CD4-positive, CD25-positive, alpha-beta regulatory T cell (primary cell): ENCODE results near the gene MFRP. TPM values are rescaled to one million over a fixed set of nuclear protein-coding genes. Genes with fewer than 3 reads are reported as not detected.
A peak's percentile ranks its signal among the peaks of the same experiment; 100 is the strongest.

Experiments
- ATAC-seq, 2 donors: fragments of 150-1000 bp; cut with Tn5 transposase; one replicate each; pipeline ENCODE4 v1.10.0; 2021; ENCODE audit warnings: low read depth in 2 of 2, moderate number of reproducible peaks in 2 of 2, moderate library complexity in 1 of 2
- DNase-seq, 3 donors: peaks; one replicate each; pipeline versions ENCODE4 v3.0.0 to v3.0.0-alpha.2; 2012 to 2022; ENCODE audit warnings: mixed read lengths in 1 of 3
- H3K27ac ChIP-seq: one replicate; pipeline ENCODE4 v1.7.0; 2013; ENCODE audit warnings: mild to moderate bottlenecking, low read length; ENCODE audit not compliant: insufficient read depth, poor library complexity, severe bottlenecking
- H3K27me3 ChIP-seq: one replicate; pipeline ENCODE4 v1.7.0; 2013; ENCODE audit warnings: low read length; ENCODE audit not compliant: control insufficient read depth, insufficient read depth
- H3K36me3 ChIP-seq: one replicate; pipeline ENCODE4 v1.7.0; 2013; ENCODE audit warnings: mild to moderate bottlenecking, low read length, moderate library complexity; ENCODE audit not compliant: control insufficient read depth, insufficient read depth
- H3K4me1 ChIP-seq: 2 replicates; pipeline ENCODE4 v1.7.0; 2013; ENCODE audit warnings: mild to moderate bottlenecking, low read length; ENCODE audit not compliant: insufficient read depth, control insufficient read depth, poor library complexity, severe bottlenecking
- H3K4me3 ChIP-seq: one replicate; pipeline ENCODE4 v1.7.0; 2013; ENCODE audit warnings: low read depth, mild to moderate bottlenecking, low read length, moderate library complexity
- H3K9me3 ChIP-seq, 2 experiments: 1 replicate in 1 of 2; 2 replicates in 1 of 2; pipeline ENCODE4 v1.7.0; 2013; ENCODE audit warnings: low read length in 2 of 2, mild to moderate bottlenecking in 1 of 2, moderate library complexity in 1 of 2; ENCODE audit not compliant: control insufficient read depth in 2 of 2
- H3K27ac Mint-ChIP-seq, 3 donors: one replicate each; pipeline ENCODE4 v1.8.0; 2020 to 2022; ENCODE audit warnings: mild to moderate bottlenecking in 3 of 3, mixed read lengths in 3 of 3, moderate library complexity in 2 of 3
- H3K27me3 Mint-ChIP-seq: one replicate; pipeline ENCODE4 v1.8.0; 2022; ENCODE audit warnings: mild to moderate bottlenecking, mixed read lengths
- H3K36me3 Mint-ChIP-seq: one replicate; pipeline ENCODE4 v1.8.0; 2020; ENCODE audit warnings: mixed read lengths
- H3K4me1 Mint-ChIP-seq, 4 donors: one replicate each; pipeline ENCODE4 v1.8.0; 2020 to 2022; ENCODE audit warnings: mixed read lengths in 4 of 4, mild to moderate bottlenecking in 1 of 4
- H3K4me3 Mint-ChIP-seq, 4 donors: one replicate each; pipeline ENCODE4 v1.8.0; 2020 to 2022; ENCODE audit warnings: mild to moderate bottlenecking in 4 of 4, mixed read lengths in 4 of 4, moderate library complexity in 3 of 4
- H3K9me3 Mint-ChIP-seq, 7 donors: one replicate each; pipeline ENCODE4 v1.8.0; 2020 to 2022; ENCODE audit warnings: mixed read lengths in 7 of 7, mild to moderate bottlenecking in 3 of 7, moderate library complexity in 2 of 7
- polyA plus RNA-seq, 4 donors: library from polyadenylated mRNA; unstranded; fragments of 300-500 nt; fragmentation: Illumina TruSeq; gene quantifications; one replicate each; pipeline ENCODE4 v1.2.3, GENCODE V29; 2021
- total RNA-seq: library from RNA; stranded (reverse); gene quantifications from one replicate; pipeline ENCODE4 v1.2.3, GENCODE V29; 2022

Gene MFRP
- total and polyA plus RNA-seq, 5 donors from 2014 or later: not detected

- DNase-seq (no peak), ATAC-seq (no peak)
- no peaks in the 10 kb centered on the region for H3K36me3 ChIP-seq
- peaks cover 4% of the 10 kb centered on the region for H3K27me3 ChIP-seq
- Mint-ChIP-seq H3K4me1 (peaks cover 5 to 28% (median 14%) of the 10 kb centered on the region in 4 donors), H3K36me3 (peaks cover 7% of the 10 kb centered on the region), H3K27me3 (peaks cover 59% of the 10 kb centered on the region), H3K27ac (no peak overlapping the region), H3K9me3 (peaks cover 0 to 7% (median 0%) of the 10 kb centered on the region in 7 donors), H3K4me3 (no peak overlapping the region)
- H3K27ac ChIP-seq: no peak overlapping the region
- H3K9me3 ChIP-seq: no peaks in the 10 kb centered on the region
- H3K4me3 ChIP-seq: no peak overlapping the region
- H3K4me1 ChIP-seq: peaks cover 25% of the 10 kb centered on the region
Observed at GRCh38 chr11:119342023-119342300, 4.5 kb downstream of the MFRP start.

GRCh38 chr11:119341222-119342022, 5.1 kb downstream of the MFRP start:
- Histone ChIP-seq H3K4me3 (no peak overlapping the region), H3K27ac (no peak overlapping the region), H3K9me3 (no peaks in the 10 kb centered on the region), H3K36me3 (no peaks in the 10 kb centered on the region), H3K4me1 (peaks cover 25% of the 10 kb centered on the region), H3K27me3 (peaks cover 4% of the 10 kb centered on the region)
- DNase-seq (no peak), ATAC-seq (no peak)
- Mint-ChIP-seq H3K9me3 (peaks cover 0 to 5% (median 0%) of the 10 kb centered on the region in 7 donors), H3K27me3 (peaks cover 55% of the 10 kb centered on the region), H3K27ac (no peak overlapping the region), H3K4me1 (peaks cover 5 to 34% (median 17%) of the 10 kb centered on the region in 4 donors), H3K4me3 (peak overlapping the region; percentile 15 to 52 (median 20)), H3K36me3 (peaks cover 9% of the 10 kb centered on the region)

GRCh38 chr11:119340335-119341221, 5.9 kb downstream of the MFRP start, which contains the start of gene C1QTNF5:
Gene C1QTNF5 (minus strand): TSS chr11:119340883. CDS start chr11:119340397, 486 bp downstream.
- H3K27ac Mint-ChIP-seq: no peak within 1 kb of the TSS
- H3K4me3 Mint-ChIP-seq: peak within 1 kb of the TSS; percentile 15 to 52 (median 20)
- H3K9me3 Mint-ChIP-seq: peaks cover 0 to 5% (median 0%) of the 10 kb centered on the region in 7 donors
- H3K36me3 ChIP-seq: no peaks in the 10 kb centered on the region
- no peak within 1 kb of the TSS for H3K4me3 ChIP-seq
- ATAC-seq: no peak
- no peak within 1 kb of the TSS for H3K27ac ChIP-seq
- H3K36me3 Mint-ChIP-seq: peaks cover 11% of the 10 kb centered on the region
- H3K9me3 ChIP-seq: no peaks in the 10 kb centered on the region
- H3K27me3 ChIP-seq: peaks cover 4% of the 10 kb centered on the region
- peaks cover 5 to 40% (median 22%) of the 10 kb centered on the region in 4 donors for H3K4me1 Mint-ChIP-seq
- no peak for DNase-seq
- peaks cover 52% of the 10 kb centered on the region for H3K27me3 Mint-ChIP-seq
- H3K4me1 ChIP-seq: peaks cover 25% of the 10 kb centered on the region

- Histone ChIP-seq H3K4me1 (peaks cover 32% of the 10 kb centered on the region), H3K9me3 (no peaks in the 10 kb centered on the region), H3K27me3 (peaks cover 4% of the 10 kb centered on the region), H3K27ac (no peak overlapping the region), H3K36me3 (no peaks in the 10 kb centered on the region), H3K4me3 (no peak overlapping the region)
- Mint-ChIP-seq H3K9me3 (peaks cover 0 to 5% (median 0%) of the 10 kb centered on the region in 7 donors), H3K36me3 (peaks cover 11% of the 10 kb centered on the region), H3K4me3 (peak overlapping the region in 2 of 4 donors; percentile 65 to 66), H3K27me3 (peaks cover 46% of the 10 kb centered on the region), H3K4me1 (peaks cover 5 to 49% (median 26%) of the 10 kb centered on the region in 4 donors), H3K27ac (no peak overlapping the region)
- ATAC-seq (no peak), DNase-seq (no peak)
Observed at GRCh38 chr11:119339589-119340334, 6.7 kb downstream of the MFRP start.

- ATAC-seq (no peak), DNase-seq (no peak)
- H3K36me3 ChIP-seq: no peaks in the 10 kb centered on the region
- Mint-ChIP-seq H3K36me3 (peaks cover 11% of the 10 kb centered on the region), H3K4me3 (peak overlapping the region in 3 of 4 donors; percentile 54 to 66 (median 65)), H3K9me3 (peaks cover 0 to 5% (median 0%) of the 10 kb centered on the region in 7 donors), H3K27me3 (peaks cover 47% of the 10 kb centered on the region), H3K4me1 (peaks cover 8 to 53% (median 29%) of the 10 kb centered on the region in 4 donors), H3K27ac (no peak overlapping the region)
- H3K27me3 ChIP-seq: peaks cover 4% of the 10 kb centered on the region
- H3K4me3 ChIP-seq: no peak overlapping the region
- H3K27ac ChIP-seq: no peak overlapping the region
- H3K4me1 ChIP-seq: peaks cover 35% of the 10 kb centered on the region
- H3K9me3 ChIP-seq: no peaks in the 10 kb centered on the region
Observed at GRCh38 chr11:119338965-119339588, 7.4 kb downstream of the MFRP start.

- peaks cover 11 to 60% (median 32%) of the 10 kb centered on the region in 4 donors for H3K4me1 Mint-ChIP-seq
Observed at GRCh38 chr11:119338318-119338890, 8.1 kb downstream of the MFRP start.

More at GRCh38 chr11:119338318-119338890, 8.1 kb downstream of the MFRP start:
- Histone ChIP-seq H3K36me3 (no peaks in the 10 kb centered on the region), H3K4me3 (no peak overlapping the region), H3K27me3 (peaks cover 4% of the 10 kb centered on the region), H3K27ac (no peak overlapping the region), H3K9me3 (no peaks in the 10 kb centered on the region), H3K4me1 (peaks cover 41% of the 10 kb centered on the region)
- Mint-ChIP-seq H3K36me3 (peaks cover 11% of the 10 kb centered on the region), H3K4me3 (peak overlapping the region; percentile 48 to 94 (median 80)), H3K27ac (peak overlapping the region in 2 of 3 donors; percentile 36 to 56), H3K9me3 (peaks cover 0 to 5% (median 0%) of the 10 kb centered on the region in 7 donors), H3K27me3 (peaks cover 43% of the 10 kb centered on the region)
- DNase-seq (peak; percentile 43 to 72 (median 65)), ATAC-seq (peak; percentile 18)
